ENCODE measurements around the gene SORCS2. TPM values are rescaled to one million over a fixed set of nuclear protein-coding genes. Genes with fewer than 3 reads are reported as not detected.

SORCS2 gene
- total and polyA plus RNA-seq, 2 of the 13 experiments (the other 11 are each of a cell fraction or from before 2014, with no cell fraction given) = 0.82 to 1.0 TPM

DNA sequence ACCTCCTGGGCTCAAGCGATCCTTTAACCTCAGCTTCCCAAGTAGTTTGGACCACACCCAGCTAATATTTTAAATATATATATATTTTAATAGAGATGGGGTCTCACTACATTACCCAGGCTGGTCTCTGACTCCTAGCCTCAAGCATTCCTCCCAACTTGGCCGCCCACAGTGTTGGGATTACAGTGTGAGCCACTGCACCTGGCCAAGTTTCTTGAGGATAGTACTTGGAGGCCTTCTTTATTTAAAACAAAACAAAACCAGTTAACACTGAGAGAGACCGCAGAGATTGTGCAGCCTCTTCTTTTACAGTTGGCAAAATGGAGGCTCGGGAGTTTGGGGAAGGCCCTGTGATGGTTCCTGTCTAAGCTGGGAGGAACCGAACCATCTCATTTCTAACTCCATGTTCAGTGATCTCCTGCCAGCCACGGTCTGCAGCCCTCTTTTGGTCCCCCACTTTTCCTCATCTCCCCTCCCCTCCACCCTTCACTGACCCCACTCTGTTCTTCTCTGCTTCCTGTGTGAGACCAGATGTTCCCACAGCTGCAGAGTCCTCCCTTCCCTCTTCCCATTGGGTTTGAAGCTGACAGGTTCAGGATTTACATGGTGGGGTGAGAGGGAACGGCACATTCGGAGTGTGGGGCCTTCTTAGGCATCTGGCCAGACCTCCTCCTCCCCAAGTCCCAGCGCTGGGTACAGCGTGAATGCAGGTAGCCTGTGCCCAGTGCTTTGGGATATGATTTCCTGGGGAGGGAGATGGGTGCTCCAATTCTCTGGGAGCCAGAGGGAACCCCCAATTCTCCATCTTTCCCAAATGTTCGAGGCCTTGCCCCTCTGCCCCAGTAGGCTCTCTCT, 1.4 kb upstream of the SORCS2 start:
- ATAC-seq = no peak
- ChIA-PET CTCF (ENCODE audit: low intra/inter-chr PET ratio, low total read pairs) (interaction anchor here (1.4 kb wide), 1 partner anchor 529 kb away, joined by 6 read pairs; no protein-coding TSS in a partner anchor), POLR2A (no interaction called here)
- intact Hi-C loops (cut with micrococcal nuclease; ENCODE audit: unreplicated experiment) (loop anchor here (10.0 kb wide), 1 partner anchor 144 kb away; no protein-coding TSS in a partner anchor), in situ Hi-C loops (cut with HindIII; ENCODE audit: extremely low pct_ligation_motif_present, low pct_unique_long_range_greater_than_20kb) (loop anchor here (5.0 to 10.0 kb wide), 3 partner anchors 101 to 534 kb away; no protein-coding TSS in a partner anchor)
- TF ChIP-seq, protein P1, sequence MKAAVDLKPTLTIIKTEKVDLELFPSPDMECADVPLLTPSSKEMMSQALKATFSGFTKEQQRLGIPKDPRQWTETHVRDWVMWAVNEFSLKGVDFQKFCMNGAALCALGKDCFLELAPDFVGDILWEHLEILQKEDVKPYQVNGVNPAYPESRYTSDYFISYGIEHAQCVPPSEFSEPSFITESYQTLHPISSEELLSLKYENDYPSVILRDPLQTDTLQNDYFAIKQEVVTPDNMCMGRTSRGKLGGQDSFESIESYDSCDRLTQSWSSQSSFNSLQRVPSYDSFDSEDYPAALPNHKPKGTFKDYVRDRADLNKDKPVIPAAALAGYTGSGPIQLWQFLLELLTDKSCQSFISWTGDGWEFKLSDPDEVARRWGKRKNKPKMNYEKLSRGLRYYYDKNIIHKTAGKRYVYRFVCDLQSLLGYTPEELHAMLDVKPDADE (CRISPR knock-in tag; IDR thresholded peaks at IDR 0.05) = no peak
- no peak for TF ChIP-seq ZNF788 (CRISPR knock-in tag; IDR thresholded peaks at IDR 0.05; ENCODE audit: borderline replicate concordance)
- TF ChIP-seq, protein P2, sequence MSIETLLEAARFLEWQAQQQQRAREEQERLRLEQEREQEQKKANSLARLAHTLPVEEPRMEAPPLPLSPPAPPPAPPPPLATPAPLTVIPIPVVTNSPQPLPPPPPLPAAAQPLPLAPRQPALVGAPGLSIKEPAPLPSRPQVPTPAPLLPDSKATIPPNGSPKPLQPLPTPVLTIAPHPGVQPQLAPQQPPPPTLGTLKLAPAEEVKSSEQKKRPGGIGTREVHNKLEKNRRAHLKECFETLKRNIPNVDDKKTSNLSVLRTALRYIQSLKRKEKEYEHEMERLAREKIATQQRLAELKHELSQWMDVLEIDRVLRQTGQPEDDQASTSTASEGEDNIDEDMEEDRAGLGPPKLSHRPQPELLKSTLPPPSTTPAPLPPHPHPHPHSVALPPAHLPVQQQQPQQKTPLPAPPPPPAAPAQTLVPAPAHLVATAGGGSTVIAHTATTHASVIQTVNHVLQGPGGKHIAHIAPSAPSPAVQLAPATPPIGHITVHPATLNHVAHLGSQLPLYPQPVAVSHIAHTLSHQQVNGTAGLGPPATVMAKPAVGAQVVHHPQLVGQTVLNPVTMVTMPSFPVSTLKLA (IDR thresholded peaks at IDR 0.05) = no peak
- TF ChIP-seq MAZ (IDR thresholded peaks at IDR 0.05; ENCODE audit: borderline replicate concordance, low read depth, low read length) = no peak
- TF ChIP-seq MAZ (CRISPR knock-in tag; IDR thresholded peaks at IDR 0.05; ENCODE audit: low read depth) = no peak
- TF ChIP-seq, protein P3, sequence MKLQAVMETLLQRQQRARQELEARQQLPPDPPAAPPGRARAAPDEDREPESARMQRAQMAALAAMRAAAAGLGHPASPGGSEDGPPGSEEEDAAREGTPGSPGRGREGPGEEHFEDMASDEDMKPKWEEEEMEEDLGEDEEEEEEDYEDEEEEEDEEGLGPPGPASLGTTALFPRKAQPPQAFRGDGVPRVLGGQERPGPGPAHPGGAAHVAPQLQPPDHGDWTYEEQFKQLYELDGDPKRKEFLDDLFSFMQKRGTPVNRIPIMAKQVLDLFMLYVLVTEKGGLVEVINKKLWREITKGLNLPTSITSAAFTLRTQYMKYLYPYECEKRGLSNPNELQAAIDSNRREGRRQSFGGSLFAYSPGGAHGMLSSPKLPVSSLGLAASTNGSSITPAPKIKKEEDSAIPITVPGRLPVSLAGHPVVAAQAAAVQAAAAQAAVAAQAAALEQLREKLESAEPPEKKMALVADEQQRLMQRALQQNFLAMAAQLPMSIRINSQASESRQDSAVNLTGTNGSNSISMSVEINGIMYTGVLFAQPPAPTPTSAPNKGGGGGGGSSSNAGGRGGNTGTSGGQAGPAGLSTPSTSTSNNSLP (IDR thresholded peaks at IDR 0.05; ENCODE audit: low read depth, low read length) = no peak
- Histone ChIP-seq H3K4me1 (ENCODE audit: insufficient read depth, low read length) (no peaks in the 10 kb centered on the region), H2AFZ (ENCODE audit: low read length) (no peak overlapping the region), H3K36me3 (replicated peaks in 1 of 2; ENCODE audit: control insufficient read depth in 1 of 2, insufficient read depth in 2 of 2, low read length in 2 of 2) (no peaks in the 10 kb centered on the region), H3K9ac (ENCODE audit: insufficient read depth, low read depth, low read length) (no peak overlapping the region), H3K27me3 (ENCODE audit: control insufficient read depth in 1 of 2, insufficient read depth in 2 of 2, low read length in 2 of 2) (peaks cover 11 to 84% of the 10 kb centered on the region in 2 experiments), H3K9me3 (ENCODE audit: low read length) (no peaks in the 10 kb centered on the region), H3K79me2 (ENCODE audit: insufficient read depth, low read length) (no peaks in the 10 kb centered on the region), H4K20me1 (ENCODE audit: insufficient read depth, low read length) (0 out of 2 replicates have a peak, but pooled peaks cover 2% of the 10 kb centered on the region), H3K4me3 (replicated peaks in 1 of 3; ENCODE audit: insufficient read depth in 1 of 3, low read depth in 2 of 3, low read length in 3 of 3) (no peak overlapping the region), H3K4me2 (ENCODE audit: low read depth, low read length) (no peak overlapping the region), H3K27ac (ENCODE audit: extremely low read length, insufficient read depth, low read length) (no peak overlapping the region)
- BruUV-seq (replicated peaks) = no TSS peak
- WGBS (ENCODE audit: low lambda C conversion rate) = 48% methylated on average over 9 of the region's 11 CpGs
- no peak for DNase-seq (ENCODE audit: low spot score)
- FAIRE-seq = no peak
